NCI-H510A (cell line): Measurements from ENCODE around the gene HDAC2.

Experiments used
- DNase-seq: peaks from one replicate; lab custom pipeline; 2025; lab: John Stamatoyannopoulos, UW

HDAC2 gene

DNA sequence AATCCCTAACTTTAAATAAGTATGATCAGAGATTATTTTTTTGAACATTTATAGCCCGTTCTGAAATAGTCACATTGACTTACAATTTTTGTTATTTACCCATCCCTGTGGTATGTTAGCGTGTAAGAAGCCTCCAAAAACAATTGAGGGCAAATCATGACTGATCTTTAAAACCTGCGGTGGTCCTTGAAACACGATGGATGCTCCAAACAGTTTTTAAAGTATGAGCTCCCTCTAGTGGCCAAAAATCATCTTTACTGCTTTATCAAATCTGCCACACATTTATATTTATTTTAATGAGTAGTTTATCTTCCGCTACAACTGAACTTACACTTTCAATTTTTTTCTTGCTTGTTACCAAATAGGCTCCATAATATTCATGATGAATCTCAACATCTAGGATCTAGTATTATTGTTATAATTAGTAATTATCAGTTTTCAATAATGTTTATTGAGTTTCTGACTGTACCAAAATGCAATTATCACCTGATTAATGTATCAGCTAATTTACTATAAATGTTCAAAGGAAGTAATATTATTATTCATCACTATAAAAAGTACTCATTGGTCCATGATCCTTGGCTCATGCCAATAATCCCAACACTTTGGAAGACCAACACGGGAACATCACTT lies 61.6 kb downstream of the HDAC2 start:
- no peak for DNase-seq

GRCh38 chr6:113908801-113909200 lies 62.1 kb downstream of the HDAC2 start:
- DNase-seq = no peak

DNA sequence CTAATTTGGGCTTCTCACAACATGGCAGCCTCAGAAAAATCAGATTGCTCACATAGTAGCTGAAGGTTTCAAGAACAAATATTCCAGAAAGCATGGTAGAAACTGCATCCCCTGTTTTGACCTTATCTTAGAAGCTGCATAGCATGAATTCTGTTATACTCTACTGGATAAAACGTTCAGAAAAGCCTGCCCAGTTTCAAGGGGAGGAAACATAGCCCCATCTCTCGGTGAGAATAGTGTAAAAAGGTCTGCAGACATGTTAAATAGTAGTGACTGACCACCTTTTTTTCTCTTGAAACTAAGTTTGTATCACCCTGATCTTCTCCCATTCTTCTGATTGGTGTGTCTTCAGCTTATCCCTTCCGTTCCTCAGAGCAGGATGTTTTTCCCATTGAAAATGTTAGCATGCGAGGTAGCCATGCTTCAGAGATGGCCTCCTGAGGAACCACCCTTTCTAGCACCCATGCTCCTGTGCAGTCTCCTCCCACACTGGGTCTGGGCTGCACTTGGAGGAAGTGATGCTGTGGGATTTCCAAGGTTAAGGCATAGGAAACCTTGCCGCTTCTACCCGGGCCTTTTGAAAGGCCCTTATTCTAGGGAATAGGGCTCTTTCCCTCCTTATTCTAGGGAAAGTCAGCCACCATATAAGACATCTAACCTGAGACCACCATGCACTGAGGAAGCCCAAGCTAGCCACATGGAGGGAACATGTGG lies 63.7 kb downstream of the HDAC2 start:
- DNase-seq = no peak

- DNase-seq = no peak
Observed at GRCh38 chr6:113903666-113904330, 67.2 kb downstream of the HDAC2 start.

GRCh38 chr6:113901482-113901881 lies 69.5 kb downstream of the HDAC2 start:
- no peak for DNase-seq

GRCh38 chr6:113894712-113895674 lies 76.0 kb downstream of the HDAC2 start:
- no peak for DNase-seq

- DNase-seq = no peak
Observed at GRCh38 chr6:113893866-113894265, 77.1 kb downstream of the HDAC2 start.

- DNase-seq = no peak
Observed at GRCh38 chr6:113893451-113893850, 77.5 kb downstream of the HDAC2 start.

DNA sequence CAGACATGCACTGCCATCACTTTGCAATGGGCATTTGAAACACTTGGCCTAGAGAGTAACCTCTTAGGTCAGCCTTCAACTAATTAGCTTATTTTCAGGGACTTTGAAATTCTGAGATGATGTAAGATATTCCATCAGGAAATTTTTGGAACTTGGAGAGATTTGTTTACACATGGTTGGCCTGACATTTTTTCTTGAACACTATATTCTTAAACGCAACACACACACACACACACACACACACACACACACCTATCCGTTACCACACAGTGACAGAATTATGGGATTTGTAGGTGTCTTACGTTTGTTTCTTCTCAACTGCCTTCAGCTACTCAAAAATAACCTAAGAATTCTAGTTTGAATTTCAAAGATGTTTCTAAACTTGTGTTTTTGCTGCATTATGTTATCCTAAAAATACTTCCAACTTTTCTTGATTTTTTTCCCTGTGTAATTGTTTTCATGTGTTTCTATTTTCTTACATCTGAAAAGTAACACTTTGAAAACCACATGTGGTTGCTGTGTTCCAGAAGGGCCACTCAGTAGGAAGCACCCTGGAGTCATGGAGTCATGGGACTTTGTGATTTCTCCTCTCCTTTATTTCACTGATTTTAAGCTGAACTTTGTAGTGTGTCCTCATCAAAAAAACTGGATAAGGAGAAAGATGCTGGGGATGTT lies 81.9 kb downstream of the HDAC2 start:
- DNase-seq = no peak

DNA sequence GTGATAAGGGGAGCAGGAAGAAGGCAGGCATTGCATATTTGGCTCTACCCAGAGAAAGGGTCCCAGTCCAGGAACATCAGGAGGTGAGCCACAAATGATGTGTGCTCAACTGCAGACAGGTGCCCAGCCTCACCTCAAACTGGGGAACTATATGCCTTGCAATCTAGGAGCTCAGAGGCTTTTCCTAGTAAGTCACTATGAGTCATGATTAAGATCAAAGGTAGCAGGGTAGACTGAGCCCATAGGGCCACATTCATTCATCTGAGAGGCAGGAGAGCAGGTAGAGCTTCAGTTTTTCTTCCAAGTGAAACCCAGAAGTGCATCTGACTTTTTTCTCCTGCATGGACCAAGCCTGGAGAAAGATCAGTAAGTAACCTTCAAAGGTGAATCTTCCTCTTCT lies 82.5 kb downstream of the HDAC2 start:
- DNase-seq = no peak

DNA sequence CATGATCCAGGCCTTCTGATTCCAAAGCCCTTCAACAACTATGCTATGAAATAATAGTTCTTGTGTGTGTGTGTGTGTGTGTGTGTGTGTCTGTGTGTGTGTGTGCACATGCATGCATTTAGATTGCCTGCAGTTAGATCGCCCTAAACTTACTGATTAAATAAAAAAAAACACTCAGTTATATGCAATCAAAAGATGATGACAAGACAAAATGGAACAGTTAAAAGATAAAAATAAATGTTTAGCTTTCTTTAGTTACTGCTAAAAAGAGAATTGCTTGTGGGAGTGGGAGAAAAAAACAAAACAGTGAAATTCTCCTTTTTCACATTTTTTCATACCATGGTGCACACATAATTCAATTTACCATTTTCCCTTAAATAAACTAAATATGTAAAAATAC lies 84.4 kb downstream of the HDAC2 start:
- no peak for DNase-seq

DNA sequence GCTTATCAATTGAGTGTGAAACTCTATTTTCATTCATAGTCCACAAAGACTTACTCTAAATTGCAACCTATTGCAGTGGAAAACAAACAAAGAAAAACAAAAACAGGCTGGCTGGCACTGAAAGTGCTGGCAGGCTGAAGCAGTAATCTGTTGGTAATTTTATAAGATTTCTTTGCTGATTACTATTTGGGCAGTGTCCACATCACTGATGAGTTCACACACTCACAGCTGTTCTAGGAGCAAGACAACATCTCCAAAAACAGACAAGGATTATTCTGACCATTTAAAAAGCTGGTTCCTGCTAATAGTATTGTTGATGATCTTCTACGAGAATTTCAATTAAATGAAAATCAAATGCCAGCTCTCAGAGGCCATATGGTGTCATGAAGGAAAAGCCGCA lies 86.9 kb downstream of the HDAC2 start:
- no peak for DNase-seq
